SK-N-MC (cell line): Measurements from ENCODE around the gene FAAP20.

Source experiments
- EZH2 ChIP-seq: fragments of 200-600 bp; sonication (generic); IDR thresholded peaks from one replicate; pipeline ENCODE4 v1.6.1; 2017; ENCODE audit warnings: antibody characterized with exemption
- FOXP2 ChIP-seq: optimal IDR thresholded peaks from 2 replicates; pipeline ENCODE3; 2011; ENCODE audit warnings: mild to moderate bottlenecking, moderate library complexity; ENCODE audit not compliant: insufficient read depth; ENCODE audit errors: extremely low read length, control extremely low read depth
- POLR2AphosphoS5 ChIP-seq: IDR thresholded peaks from 2 replicates; pipeline ENCODE4 v1.6.1; 2012; ENCODE audit warnings: mild to moderate bottlenecking, low read depth, low read length, borderline replicate concordance

DNA sequence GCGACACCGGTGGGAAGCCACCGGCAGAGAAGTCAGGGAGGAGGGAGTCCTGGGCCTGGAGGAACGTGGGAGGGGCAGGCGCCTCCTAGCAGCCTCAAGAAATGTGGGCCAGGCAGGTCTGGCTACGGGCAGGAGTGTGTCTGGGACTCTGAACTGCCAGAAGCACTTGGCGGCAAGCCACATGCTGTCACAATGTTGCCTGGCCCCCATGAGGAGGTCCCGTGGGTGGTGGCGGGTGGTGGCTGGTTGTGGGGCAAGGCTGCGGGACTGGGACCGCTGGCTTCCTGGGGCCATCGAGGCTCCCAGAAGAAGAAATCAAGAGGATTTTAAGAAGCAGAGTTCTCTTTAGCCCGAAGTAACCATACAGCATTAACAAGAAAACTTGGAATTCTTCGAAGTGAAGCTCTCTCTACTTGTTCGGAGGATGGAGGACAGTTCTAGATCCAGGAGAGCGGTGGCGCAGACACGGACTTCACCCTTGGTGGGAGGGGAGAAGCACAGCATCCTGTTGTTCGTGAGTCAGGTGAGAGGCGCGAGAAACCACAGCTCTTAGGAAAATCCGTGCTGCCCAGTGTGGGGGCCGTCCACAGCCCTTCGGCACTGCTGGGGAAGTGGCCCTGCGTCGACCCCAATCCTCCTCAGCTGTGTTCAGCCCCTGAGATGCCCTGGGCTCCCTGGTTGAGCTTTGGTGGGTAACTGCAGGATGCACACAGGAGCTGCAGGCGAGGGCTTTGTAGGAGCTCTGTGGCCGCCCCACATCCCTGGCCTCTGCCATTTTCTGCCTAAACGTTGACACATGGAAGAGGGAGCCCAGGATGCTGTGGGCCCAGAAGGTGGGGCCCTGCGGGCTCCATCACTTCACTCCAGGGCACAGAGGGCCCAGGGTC lies 45.9 kb upstream of the FAAP20 start:
- no peak for TF ChIP-seq POLR2AphosphoS5
- no peak for TF ChIP-seq EZH2
- no peak for TF ChIP-seq FOXP2
